Stimulated activated naive CD8-positive, alpha-beta T cell treated with anti-CD3 and anti-CD28 coated beads, Interleukin-15, Interleukin-2, amounts not matched to agents 100 ng/mL and 50 ng/mL, for 24 hours (primary cell): ENCODE results near the gene FAM241A.
"Not testable (repeated sequence)": the region's sequence is repeated elsewhere in the genome, so short reads cannot be mapped to it uniquely, and the experiment has no call there.

Experiments
- H3K27ac Mint-ChIP-seq: one replicate; pipeline ENCODE4 v1.8.0; 2021; ENCODE audit warnings: mild to moderate bottlenecking, mixed read lengths
- H3K27me3 Mint-ChIP-seq: one replicate; pipeline ENCODE4 v1.8.0; 2021; ENCODE audit warnings: mixed read lengths
- H3K36me3 Mint-ChIP-seq: one replicate; pipeline ENCODE4 v1.8.0; 2021; ENCODE audit warnings: low read depth, mixed read lengths
- H3K4me1 Mint-ChIP-seq: one replicate; pipeline ENCODE4 v1.8.0; 2021; ENCODE audit warnings: low read depth, mixed read lengths
- H3K4me3 Mint-ChIP-seq: one replicate; pipeline ENCODE4 v1.8.0; 2021; ENCODE audit warnings: mild to moderate bottlenecking, mixed read lengths
- H3K9me3 Mint-ChIP-seq: one replicate; pipeline ENCODE4 v1.8.0; 2021; ENCODE audit warnings: mixed read lengths

FAM241A gene

GRCh38 chr4:112176596-112176995 is 31.3 kb downstream of the FAM241A start:
- Mint-ChIP-seq H3K36me3 (peaks cover 41% of the 10 kb centered on the region), H3K9me3 (no peaks in the 10 kb centered on the region), H3K27me3 (no peaks in the 10 kb centered on the region), H3K27ac (no peak overlapping the region), H3K4me3 (no peak overlapping the region), H3K4me1 (peaks cover 46% of the 10 kb centered on the region)

GRCh38 chr4:112178741-112179140 is 33.5 kb downstream of the FAM241A start:
- H3K27me3 Mint-ChIP-seq, H3K9me3 Mint-ChIP-seq, H3K4me3 Mint-ChIP-seq, H3K27ac Mint-ChIP-seq: not testable (repeated sequence)
- Mint-ChIP-seq H3K4me1 (peaks cover 56% of the 10 kb centered on the region), H3K36me3 (peaks cover 53% of the 10 kb centered on the region)

GRCh38 chr4:112181358-112182000 is 36.2 kb downstream of the FAM241A start:
- Mint-ChIP-seq H3K4me1 (peaks cover 52% of the 10 kb centered on the region), H3K9me3 (no peaks in the 10 kb centered on the region), H3K27ac (no peak overlapping the region), H3K27me3 (no peaks in the 10 kb centered on the region), H3K4me3 (no peak overlapping the region), H3K36me3 (peaks cover 45% of the 10 kb centered on the region)

DNA sequence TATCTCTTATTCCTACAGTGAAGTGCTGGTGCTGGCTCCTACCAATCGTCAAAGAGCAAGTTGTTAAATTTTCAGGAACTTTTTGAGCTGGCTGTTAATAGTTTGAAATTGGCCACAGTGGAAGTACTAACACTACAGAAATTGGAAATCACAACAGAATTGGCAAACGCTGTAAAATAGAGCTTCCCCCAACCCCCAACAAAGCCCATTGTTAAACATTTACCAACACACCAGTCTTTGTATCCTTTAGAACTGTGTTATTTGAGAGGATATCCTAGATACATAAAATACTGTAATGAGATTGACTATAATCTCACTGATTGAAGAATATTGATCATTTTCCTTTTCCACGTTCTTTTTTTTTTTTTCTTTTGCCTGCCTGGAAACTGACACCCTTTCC is 37.4 kb downstream of the FAM241A start:
- Mint-ChIP-seq H3K36me3 (peaks cover 56% of the 10 kb centered on the region), H3K4me1 (peaks cover 46% of the 10 kb centered on the region), H3K4me3 (no peak overlapping the region), H3K9me3 (no peaks in the 10 kb centered on the region), H3K27me3 (no peaks in the 10 kb centered on the region), H3K27ac (no peak overlapping the region)

DNA sequence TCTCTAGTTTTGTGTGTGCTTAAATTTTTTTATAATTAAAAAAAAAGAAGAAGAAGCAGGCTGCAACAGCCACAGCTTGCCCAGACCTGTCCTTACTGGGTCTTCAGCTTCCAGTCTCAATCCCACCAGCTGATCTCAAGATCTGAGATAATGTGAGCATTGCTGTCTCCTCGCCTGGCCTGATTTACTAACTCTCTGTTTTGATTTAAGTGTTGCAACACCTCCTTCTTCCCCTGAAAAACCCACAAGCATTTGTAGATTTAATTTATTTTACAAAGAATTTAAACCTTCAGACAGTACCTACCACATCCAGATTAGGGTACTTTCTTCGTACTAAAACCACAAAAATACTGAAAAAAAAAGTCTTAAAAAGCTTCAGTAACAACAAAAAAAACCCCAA is 38.0 kb downstream of the FAM241A start:
- H3K36me3 Mint-ChIP-seq, result peaks cover 58% of the 10 kb centered on the region
- H3K9me3 Mint-ChIP-seq, result no peaks in the 10 kb centered on the region
- H3K4me1 Mint-ChIP-seq, result peaks cover 44% of the 10 kb centered on the region
- H3K27ac Mint-ChIP-seq, result no peak overlapping the region
- no peaks in the 10 kb centered on the region for H3K27me3 Mint-ChIP-seq
- no peak overlapping the region for H3K4me3 Mint-ChIP-seq

GRCh38 chr4:112184438-112184837 is 39.2 kb downstream of the FAM241A start:
- Mint-ChIP-seq H3K9me3 (no peaks in the 10 kb centered on the region), H3K27ac (no peak overlapping the region), H3K27me3 (no peaks in the 10 kb centered on the region), H3K4me1 (peaks cover 38% of the 10 kb centered on the region), H3K4me3 (no peak overlapping the region), H3K36me3 (peaks cover 50% of the 10 kb centered on the region)

- H3K36me3 Mint-ChIP-seq, result peaks cover 53% of the 10 kb centered on the region
- H3K4me3 Mint-ChIP-seq, result no peak overlapping the region
These were observed 40.1 kb downstream of the FAM241A start for GRCh38 chr4:112185334-112185733.

GRCh38 chr4:112185740-112186670 is 40.8 kb downstream of the FAM241A start:
- peaks cover 34% of the 10 kb centered on the region for H3K4me1 Mint-ChIP-seq
- no peaks in the 10 kb centered on the region for H3K27me3 Mint-ChIP-seq
- H3K9me3 Mint-ChIP-seq, result no peaks in the 10 kb centered on the region
- peaks cover 53% of the 10 kb centered on the region for H3K36me3 Mint-ChIP-seq
- no peak overlapping the region for H3K27ac Mint-ChIP-seq
- H3K4me3 Mint-ChIP-seq, result no peak overlapping the region

More at GRCh38 chr4:112185334-112185733, 40.1 kb downstream of the FAM241A start:
- Mint-ChIP-seq H3K4me1 (peaks cover 38% of the 10 kb centered on the region), H3K9me3 (no peaks in the 10 kb centered on the region), H3K27ac (peak overlapping the region; percentile 28), H3K27me3 (no peaks in the 10 kb centered on the region)

DNA sequence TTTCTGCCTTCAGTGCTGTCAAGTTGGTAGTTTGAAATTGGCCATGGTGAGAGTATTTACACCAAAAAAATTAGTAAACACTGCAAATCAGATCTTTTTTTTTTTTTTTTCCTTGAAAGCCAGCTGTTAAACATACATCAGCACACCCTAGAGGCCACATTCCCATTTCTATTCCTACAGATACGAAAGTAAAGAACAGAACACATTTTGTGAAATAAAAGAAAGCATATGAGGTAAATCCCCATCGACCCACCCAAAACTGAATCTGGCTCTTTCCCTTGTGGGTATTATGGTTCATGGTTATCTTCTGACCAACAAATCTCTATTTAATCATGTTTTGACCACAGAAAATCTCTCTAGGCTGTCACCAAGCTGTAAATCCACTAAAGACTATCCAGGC is 44.5 kb downstream of the FAM241A start:
- Mint-ChIP-seq H3K4me3 (no peak overlapping the region), H3K9me3 (no peaks in the 10 kb centered on the region), H3K4me1 (no peaks in the 10 kb centered on the region), H3K27me3 (no peaks in the 10 kb centered on the region), H3K36me3 (peaks cover 38% of the 10 kb centered on the region), H3K27ac (no peak overlapping the region)

DNA sequence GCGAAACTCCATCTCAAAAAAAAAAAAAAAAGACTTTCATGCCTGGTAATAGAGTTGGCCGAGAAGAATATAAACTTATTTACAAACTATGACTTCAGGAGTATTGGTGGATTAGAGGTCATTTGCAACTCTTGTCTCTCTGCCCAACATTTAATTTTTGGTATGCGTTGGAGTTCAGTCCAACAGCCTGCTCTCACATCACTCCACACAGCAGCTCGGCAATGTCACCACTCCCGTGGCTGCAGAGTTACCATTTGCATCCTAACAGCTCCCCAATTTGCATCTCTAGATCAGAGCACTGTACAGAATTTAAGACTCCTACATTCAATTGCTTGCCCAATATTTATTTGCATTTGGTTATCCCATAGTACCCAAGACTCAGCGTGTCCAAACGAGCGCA is 45.4 kb downstream of the FAM241A start:
- Mint-ChIP-seq H3K27me3 (no peaks in the 10 kb centered on the region), H3K4me3 (no peak overlapping the region), H3K27ac (no peak overlapping the region), H3K4me1 (no peaks in the 10 kb centered on the region), H3K9me3 (no peaks in the 10 kb centered on the region), H3K36me3 (peaks cover 42% of the 10 kb centered on the region)

DNA sequence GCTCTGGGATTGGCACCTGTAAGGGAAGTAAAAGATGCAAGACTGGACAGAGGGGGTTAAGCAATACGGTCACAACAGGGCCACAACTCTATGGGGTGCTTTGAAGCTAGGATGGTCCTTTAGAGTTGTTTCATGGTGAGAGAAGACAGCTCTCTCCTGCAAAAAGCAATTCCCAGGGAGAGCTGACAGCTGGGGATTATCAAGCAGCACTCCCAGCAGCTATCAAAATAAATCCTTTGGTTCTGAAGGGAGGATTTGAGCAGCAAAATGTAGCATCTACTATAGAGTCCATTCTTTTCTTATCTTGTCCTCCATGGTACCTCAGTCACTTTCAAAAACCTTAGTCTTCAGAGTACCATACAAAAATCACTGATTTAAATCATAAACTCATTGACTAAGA is 51.2 kb downstream of the FAM241A start:
- H3K27me3 Mint-ChIP-seq, result peaks cover 3% of the 10 kb centered on the region
- H3K36me3 Mint-ChIP-seq, result peaks cover 6% of the 10 kb centered on the region
- no peak overlapping the region for H3K27ac Mint-ChIP-seq
- H3K4me1 Mint-ChIP-seq, result peaks cover 19% of the 10 kb centered on the region
- H3K9me3 Mint-ChIP-seq, result no peaks in the 10 kb centered on the region
- H3K4me3 Mint-ChIP-seq, result no peak overlapping the region

- H3K9me3 Mint-ChIP-seq, result no peaks in the 10 kb centered on the region
- no peak overlapping the region for H3K27ac Mint-ChIP-seq
- H3K4me1 Mint-ChIP-seq, result peaks cover 24% of the 10 kb centered on the region
- peaks cover 3% of the 10 kb centered on the region for H3K27me3 Mint-ChIP-seq
- peaks cover 4% of the 10 kb centered on the region for H3K36me3 Mint-ChIP-seq
- H3K4me3 Mint-ChIP-seq, result no peak overlapping the region
These were observed 53.8 kb downstream of the FAM241A start for GRCh38 chr4:112199041-112199440.

GRCh38 chr4:112201915-112202505 is 56.8 kb downstream of the FAM241A start:
- H3K36me3 Mint-ChIP-seq, result no peaks in the 10 kb centered on the region
- peaks cover 24% of the 10 kb centered on the region for H3K4me1 Mint-ChIP-seq
- no peak overlapping the region for H3K4me3 Mint-ChIP-seq
- H3K9me3 Mint-ChIP-seq, result no peaks in the 10 kb centered on the region
- H3K27ac Mint-ChIP-seq, result no peak overlapping the region
- peaks cover 3% of the 10 kb centered on the region for H3K27me3 Mint-ChIP-seq

DNA sequence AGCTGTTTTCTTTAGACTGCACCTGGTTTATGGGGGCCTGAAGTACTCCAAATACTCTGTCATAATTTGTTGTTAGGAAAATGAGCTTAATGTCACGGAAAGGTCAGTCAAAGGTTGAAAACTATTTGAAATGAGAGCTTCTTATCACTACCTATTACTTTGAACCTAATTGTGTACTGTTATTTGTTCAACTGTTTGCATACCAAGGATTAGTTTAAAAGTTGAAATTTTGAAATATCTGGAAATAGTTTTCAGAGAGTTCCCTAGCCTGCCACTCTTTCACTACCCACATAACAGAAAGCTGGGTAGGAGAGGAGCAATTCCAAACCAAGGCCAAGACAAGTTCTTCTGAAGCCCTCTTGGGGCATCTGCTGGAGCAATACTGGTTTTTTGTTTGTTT is 58.3 kb downstream of the FAM241A start:
- H3K27me3 Mint-ChIP-seq, result peaks cover 3% of the 10 kb centered on the region
- no peaks in the 10 kb centered on the region for H3K36me3 Mint-ChIP-seq
- peaks cover 24% of the 10 kb centered on the region for H3K4me1 Mint-ChIP-seq
- no peak overlapping the region for H3K27ac Mint-ChIP-seq
- H3K9me3 Mint-ChIP-seq, result no peaks in the 10 kb centered on the region
- H3K4me3 Mint-ChIP-seq, result no peak overlapping the region

- peaks cover 5% of the 10 kb centered on the region for H3K4me1 Mint-ChIP-seq
- H3K27me3 Mint-ChIP-seq, result no peaks in the 10 kb centered on the region
- H3K9me3 Mint-ChIP-seq, result no peaks in the 10 kb centered on the region
- no peak overlapping the region for H3K4me3 Mint-ChIP-seq
- no peaks in the 10 kb centered on the region for H3K36me3 Mint-ChIP-seq
- H3K27ac Mint-ChIP-seq, result no peak overlapping the region
These were observed 61.2 kb downstream of the FAM241A start for GRCh38 chr4:112206431-112206830.
